SHP77 treated with DMSO at 0.1 percent for 48 hours (cell line): ENCODE results near the gene LRRC28.
A peak's percentile ranks its signal among the peaks of the same experiment; 100 is the strongest.

Experiments
- DNase-seq: peaks from one replicate; lab custom pipeline; 2025; lab: John Stamatoyannopoulos, UW

LRRC28 gene

GRCh38 chr15:99305761-99306505 is 54.7 kb downstream of the LRRC28 start:
- peak; percentile 24 for DNase-seq

- peak; percentile 65 for DNase-seq
Measured at GRCh38 chr15:99306694-99307338, 55.5 kb downstream of the LRRC28 start.

GRCh38 chr15:99307735-99308134 is 56.5 kb downstream of the LRRC28 start:
- DNase-seq: no peak

- DNase-seq: no peak
Measured at GRCh38 chr15:99310745-99311144, 59.5 kb downstream of the LRRC28 start.

- DNase-seq: no peak
Measured at GRCh38 chr15:99312228-99312627, 60.9 kb downstream of the LRRC28 start.

GRCh38 chr15:99312794-99313193 is 61.5 kb downstream of the LRRC28 start:
- no peak for DNase-seq

- no peak for DNase-seq
Measured at GRCh38 chr15:99315636-99316035, 64.4 kb downstream of the LRRC28 start.

GRCh38 chr15:99320374-99321215 is 69.3 kb downstream of the LRRC28 start:
- no peak for DNase-seq

- DNase-seq: no peak
Measured at GRCh38 chr15:99321468-99321867, 70.2 kb downstream of the LRRC28 start.

- no peak for DNase-seq
Measured at GRCh38 chr15:99322643-99323405, 71.5 kb downstream of the LRRC28 start.

GRCh38 chr15:99324082-99324620 is 72.9 kb downstream of the LRRC28 start:
- DNase-seq: no peak

GRCh38 chr15:99324700-99325099 is 73.4 kb downstream of the LRRC28 start:
- no peak for DNase-seq

GRCh38 chr15:99326235-99326634 is 75.0 kb downstream of the LRRC28 start:
- DNase-seq: no peak

GRCh38 chr15:99328106-99329072 is 77.1 kb downstream of the LRRC28 start:
- no peak for DNase-seq

- no peak for DNase-seq
Measured at GRCh38 chr15:99331381-99331780, 80.1 kb downstream of the LRRC28 start.

- DNase-seq: no peak
Measured at GRCh38 chr15:99333413-99333812, 82.1 kb downstream of the LRRC28 start.

- DNase-seq: no peak
Measured at GRCh38 chr15:99333981-99334380, 82.7 kb downstream of the LRRC28 start.

GRCh38 chr15:99335508-99335907 is 84.2 kb downstream of the LRRC28 start:
- DNase-seq: no peak

GRCh38 chr15:99336794-99337193 is 85.5 kb downstream of the LRRC28 start:
- DNase-seq: no peak

GRCh38 chr15:99340347-99340746 is 89.1 kb downstream of the LRRC28 start:
- DNase-seq: no peak

GRCh38 chr15:99341786-99342185 is 90.5 kb downstream of the LRRC28 start:
- DNase-seq: no peak
